Upper lobe of left lung (tissue), 6 donors: ENCODE results near the gene CHD5. TPM values are rescaled to one million over a fixed set of nuclear protein-coding genes. Genes with fewer than 3 reads are reported as not detected.

Experiments
- ATAC-seq, 2 donors: fragments of 200-7000 bp; cut with Tn5 transposase; one replicate each; pipeline ENCODE4 v1.9.1; 2022; ENCODE audit warnings: mild to moderate bottlenecking in 2 of 2, moderate library complexity in 2 of 2; ENCODE audit not compliant: low FRiP score in 2 of 2
- DNase-seq, 2 donors: peaks; one replicate each; pipeline ENCODE4 v3.0.0-alpha.2; 2019 to 2020
- H3K27ac ChIP-seq, 4 donors: fragments of 200-600 bp; sonication (generic); one replicate each; pipeline ENCODE4 v1.5.1; 2016 to 2019
- H3K27me3 ChIP-seq, 4 donors: fragments of 200-600 bp; sonication (generic); one replicate each; pipeline ENCODE4 v1.5.1; 2017 to 2019
- H3K36me3 ChIP-seq, 4 donors: fragments of 200-600 bp; sonication (generic); one replicate each; pipeline ENCODE4 v1.5.1; 2016 to 2019
- H3K4me1 ChIP-seq, 4 donors: fragments of 200-600 bp; sonication (generic); one replicate each; pipeline ENCODE4 v1.5.1; 2018 to 2019
- H3K4me3 ChIP-seq, 4 donors: fragments of 200-600 bp; sonication (generic); one replicate each; pipeline ENCODE4 v1.5.1; 2017 to 2019; ENCODE audit warnings: mild to moderate bottlenecking in 2 of 4, moderate library complexity in 1 of 4
- H3K9me3 ChIP-seq, 4 donors: fragments of 200-600 bp; sonication (generic); one replicate each; pipeline ENCODE4 v1.5.1; 2018 to 2019
- CTCF ChIP-seq, 6 experiments: fragments of 450-650 bp in 4 of 6; fragments of 200-600 bp in 2 of 6; sonication (generic) in 2 of 6; IDR thresholded peaks; one replicate each; pipeline ENCODE4 v1.5.1; 2016 to 2019; ENCODE audit warnings: antibody characterized with exemption in 6 of 6
- EP300 ChIP-seq, 4 donors: sonication (generic); formaldehyde crosslinking; IDR thresholded peaks; one replicate each; pipeline ENCODE4 v1.5.1; 2017; ENCODE audit warnings: antibody characterized with exemption in 4 of 4, control low read depth in 2 of 4
- POLR2A ChIP-seq, 4 donors: fragments of 450-650 bp; IDR thresholded peaks; one replicate each; pipeline ENCODE4 v1.5.1; 2016 to 2017; ENCODE audit warnings: antibody characterized with exemption in 4 of 4, mild to moderate bottlenecking in 2 of 4
- POLR2AphosphoS5 ChIP-seq, 2 donors: sonication (generic); formaldehyde crosslinking; IDR thresholded peaks; one replicate each; pipeline ENCODE4 v1.5.1; 2017; ENCODE audit warnings: antibody characterized with exemption in 2 of 2
- WGBS, 2 donors: methylation state at CpG; one replicate each; pipeline ENCODE4 v1.1.5; 2017 to 2018; 5-methylcytosine and 5-hydroxymethylcytosine counted together
- total RNA-seq, 6 donors: library from RNA; depleted of rRNA in 4 of 6; stranded (reverse); fragments of >200 nt in 4 of 6; gene quantifications; one replicate each; pipeline versions ENCODE4 v1.1.0 to v1.2.1, GENCODE V29; 2016 to 2021
- donor health status: DM: no; HTN: no; CAD: no; lungs with moderate emphysema.
- donor health status: DM: no; HTN: yes; CAD: no; lungs with severe emphysema.

Gene CHD5
- total RNA-seq, 6 donors from 2014 or later, result 0.14 to 1.3 (median 0.25) TPM

GRCh38 chr1:6062670-6063069 lies 117.5 kb downstream of the CHD5 start:
- no peak overlapping the region for H3K27ac ChIP-seq
- H3K27me3 ChIP-seq, result no peaks in the 10 kb centered on the region
- H3K36me3 ChIP-seq, result peaks cover 0 to 5% (median 0%) of the 10 kb centered on the region in 4 donors
- ATAC-seq (no peak), DNase-seq (no peak)
- H3K4me3 ChIP-seq, result no peak overlapping the region
- no peak for TF ChIP-seq POLR2A (IDR thresholded peaks at IDR 0.05)
- no peak for TF ChIP-seq EP300 (IDR thresholded peaks at IDR 0.05)
- no peak for TF ChIP-seq POLR2AphosphoS5 (IDR thresholded peaks at IDR 0.05)
- no peak for TF ChIP-seq CTCF (IDR thresholded peaks at IDR 0.05)
- H3K9me3 ChIP-seq, result no peaks in the 10 kb centered on the region
- H3K4me1 ChIP-seq, result peaks cover 12 to 19% (median 17%) of the 10 kb centered on the region in 4 donors
- 91 to 95% methylated on average over 6 of the region's 6 CpGs for WGBS, 2 donors

GRCh38 chr1:6059866-6060265 lies 120.3 kb downstream of the CHD5 start:
- no peaks in the 10 kb centered on the region for H3K27me3 ChIP-seq
- H3K4me1 ChIP-seq, result peaks cover 18 to 32% (median 20%) of the 10 kb centered on the region in 4 donors
- DNase-seq (no peak), ATAC-seq (no peak)
- H3K9me3 ChIP-seq, result no peaks in the 10 kb centered on the region
- H3K4me3 ChIP-seq, result no peak overlapping the region
- no peak for TF ChIP-seq POLR2AphosphoS5 (IDR thresholded peaks at IDR 0.05)
- TF ChIP-seq POLR2A (IDR thresholded peaks at IDR 0.05), result no peak
- no peak for TF ChIP-seq EP300 (IDR thresholded peaks at IDR 0.05)
- WGBS, 2 donors, result 93 to 95% methylated on average over 6 to 9 of the region's 9 CpGs
- H3K27ac ChIP-seq, result no peak overlapping the region
- no peaks in the 10 kb centered on the region for H3K36me3 ChIP-seq

- TF ChIP-seq EP300 (IDR thresholded peaks at IDR 0.05), result no peak
- TF ChIP-seq CTCF (IDR thresholded peaks at IDR 0.05), result no peak
- TF ChIP-seq POLR2A (IDR thresholded peaks at IDR 0.05), result no peak
- TF ChIP-seq POLR2AphosphoS5 (IDR thresholded peaks at IDR 0.05), result no peak
- Histone ChIP-seq H3K4me1 (peaks cover 18 to 39% (median 26%) of the 10 kb centered on the region in 4 donors), H3K27me3 (no peaks in the 10 kb centered on the region), H3K27ac (no peak overlapping the region), H3K36me3 (no peaks in the 10 kb centered on the region), H3K9me3 (no peaks in the 10 kb centered on the region), H3K4me3 (no peak overlapping the region)
- no peak for DNase-seq
- 88 to 89% methylated on average over 8 to 9 of the region's 9 CpGs for WGBS, 2 donors
- no peak for ATAC-seq
Measured at GRCh38 chr1:6057170-6057845, 122.8 kb downstream of the CHD5 start.

DNA sequence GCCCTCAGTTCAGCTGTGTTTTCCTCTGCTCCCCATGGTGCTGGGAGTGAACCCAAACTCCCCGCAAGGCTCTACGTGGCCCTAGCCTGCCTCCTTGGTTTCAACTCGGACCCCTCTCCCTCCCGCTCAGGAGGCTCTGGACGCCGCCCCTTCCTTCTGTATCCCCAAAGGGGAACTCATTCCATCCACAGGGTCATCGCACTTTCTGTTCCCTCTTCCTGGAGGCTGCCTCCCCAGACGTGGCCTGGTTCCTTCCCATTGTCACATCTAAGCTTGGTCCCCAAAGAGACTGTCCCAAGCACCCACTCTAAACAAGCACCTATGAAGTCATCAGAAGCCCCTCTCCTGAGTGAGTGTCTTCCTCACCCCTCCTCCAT lies 123.6 kb downstream of the CHD5 start:
- H3K4me3 ChIP-seq, result no peak overlapping the region

GRCh38 chr1:6054596-6054995 lies 125.5 kb downstream of the CHD5 start:
- no peaks in the 10 kb centered on the region for H3K27me3 ChIP-seq
- no peaks in the 10 kb centered on the region for H3K36me3 ChIP-seq
- ATAC-seq, result no peak
- TF ChIP-seq EP300 (IDR thresholded peaks at IDR 0.05), result no peak
- TF ChIP-seq POLR2A (IDR thresholded peaks at IDR 0.05), result no peak
- no peak for TF ChIP-seq POLR2AphosphoS5 (IDR thresholded peaks at IDR 0.05)
- no peak for TF ChIP-seq CTCF (IDR thresholded peaks at IDR 0.05)
- H3K4me1 ChIP-seq, result peaks cover 18 to 39% (median 25%) of the 10 kb centered on the region in 4 donors
- H3K4me3 ChIP-seq, result no peak overlapping the region
- no peaks in the 10 kb centered on the region for H3K9me3 ChIP-seq
- no peak for DNase-seq
- no peak overlapping the region for H3K27ac ChIP-seq
- 83 to 92% methylated on average over 6 of the region's 6 CpGs for WGBS, 2 donors

More for the DNA sequence above, 123.6 kb downstream of the CHD5 start:
- TF ChIP-seq POLR2AphosphoS5 (IDR thresholded peaks at IDR 0.05) (no peak), EP300 (IDR thresholded peaks at IDR 0.05) (no peak), POLR2A (IDR thresholded peaks at IDR 0.05) (no peak), CTCF (IDR thresholded peaks at IDR 0.05) (no peak)
- WGBS, 2 donors, result 64 to 65% methylated on average over 8 of the region's 8 CpGs
- Histone ChIP-seq H3K4me1 (peaks cover 18 to 39% (median 26%) of the 10 kb centered on the region in 4 donors), H3K9me3 (no peaks in the 10 kb centered on the region), H3K27ac (no peak overlapping the region), H3K36me3 (no peaks in the 10 kb centered on the region), H3K27me3 (no peaks in the 10 kb centered on the region)
- ATAC-seq, result peak in 1 of 2 donors; percentile 69
- no peak for DNase-seq
